GM13977 (cell line): ENCODE results near the gene ZEB2.

Experiments
- DNase-seq: peaks from one replicate; pipeline ENCODE4 v3.0.0; 2012; ENCODE audit warnings: low spot score
- CTCF ChIP-seq: IDR thresholded peaks from 2 replicates; pipeline ENCODE4 v1.5.1; 2012; ENCODE audit warnings: mild to moderate bottlenecking, control low read depth; ENCODE audit not compliant: insufficient read depth; ENCODE audit errors: extremely low read depth, missing control alignments
- in situ Hi-C: fragments of 300-500 bp; cut with MboI; formaldehyde crosslinking; loops from one replicate; pipeline ENCODE4 v1.12.0; 2022; ENCODE audit warnings: low sequenced_read_pairs, low pct_unique_long_range_greater_than_20kb, mixed read lengths, inconsistent platforms; ENCODE audit not compliant: unreplicated experiment

The ZEB2 gene

DNA sequence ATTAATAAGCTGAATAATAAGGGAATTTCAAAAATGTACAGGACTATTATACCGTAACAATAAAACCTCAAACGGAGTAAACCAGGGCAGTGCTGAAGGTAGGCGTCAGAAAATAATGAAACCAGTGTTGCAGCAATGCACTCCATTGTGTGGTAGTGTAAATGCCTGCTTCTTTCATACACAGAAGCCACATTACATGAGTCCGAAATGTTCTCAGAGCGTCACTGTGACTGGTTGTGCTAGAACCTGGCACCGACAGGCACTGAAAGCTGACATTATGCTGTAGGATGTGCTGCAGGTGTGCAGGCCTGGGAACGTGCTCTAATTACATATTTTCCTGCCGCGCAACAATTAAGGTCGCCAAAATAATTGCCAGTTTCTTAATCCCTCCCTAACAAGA is 53.3 kb downstream of the ZEB2 start:
- TF ChIP-seq CTCF, result no peak
- DNase-seq, result no peak
- in situ Hi-C loops, result no loop called here

DNA sequence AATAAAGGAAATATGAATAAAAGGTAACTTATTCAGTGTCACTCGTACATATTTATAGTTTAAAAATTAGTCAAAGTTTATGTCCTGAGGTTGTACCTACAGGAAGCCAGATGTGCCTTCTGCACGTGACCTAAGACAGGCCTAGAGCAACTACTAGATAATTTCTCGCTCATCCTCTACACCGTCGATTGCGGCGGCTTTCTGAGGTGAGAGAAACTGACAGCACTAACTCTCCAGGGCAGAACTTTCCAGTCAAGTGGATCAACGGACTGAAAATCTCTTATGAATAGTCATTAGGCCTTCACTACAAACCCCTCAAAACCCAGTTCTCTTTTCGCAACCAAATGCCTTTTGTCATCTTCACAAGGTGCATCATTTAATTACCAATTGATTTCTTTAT is 54.2 kb downstream of the ZEB2 start:
- in situ Hi-C loops, result no loop called here
- TF ChIP-seq CTCF, result no peak
- no peak for DNase-seq

DNA sequence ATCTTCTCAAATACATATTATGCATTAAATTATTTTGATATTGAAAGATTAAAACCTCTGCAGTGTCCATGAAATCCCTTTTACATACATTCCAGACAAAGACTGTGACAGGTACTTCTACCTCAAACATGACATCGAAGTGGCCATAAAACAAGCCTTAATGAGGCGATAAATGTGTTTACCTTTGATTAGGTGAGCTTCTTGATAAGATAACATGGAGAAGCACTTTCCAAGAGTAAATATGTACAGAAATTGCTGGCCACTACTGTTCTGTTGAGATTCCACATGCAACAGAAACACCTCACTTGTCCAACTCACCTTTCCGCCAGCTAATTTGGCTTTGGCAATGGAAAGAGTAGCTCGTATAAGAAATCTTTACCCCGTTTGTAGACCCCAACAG is 55.2 kb downstream of the ZEB2 start:
- TF ChIP-seq CTCF, result no peak
- DNase-seq, result no peak

GRCh38 chr2:144463266-144463665 is 56.7 kb downstream of the ZEB2 start:
- no peak for DNase-seq
- in situ Hi-C loops, result no loop called here
- no peak for TF ChIP-seq CTCF

More for the DNA sequence above, 55.2 kb downstream of the ZEB2 start:
- in situ Hi-C loops, result no loop called here

DNA sequence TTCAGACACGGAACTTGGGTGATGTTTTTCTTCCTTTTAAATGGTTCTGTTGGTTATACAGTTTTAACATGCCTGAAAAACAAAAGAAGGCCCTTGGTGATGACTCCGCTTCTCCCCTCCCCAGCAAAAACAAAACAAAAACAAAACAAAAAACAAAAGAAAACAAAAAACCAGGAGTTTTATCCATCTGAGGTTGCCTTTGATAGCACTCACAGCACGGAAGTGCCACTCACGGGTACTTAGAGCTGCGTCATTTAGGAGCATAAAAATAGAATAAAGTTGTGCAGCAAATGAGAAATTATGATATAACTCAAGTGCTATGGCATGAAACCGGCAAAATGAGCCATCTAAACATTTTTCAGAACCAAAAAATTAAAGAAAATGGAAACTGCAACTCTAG is 57.7 kb downstream of the ZEB2 start:
- in situ Hi-C loops, result no loop called here
- TF ChIP-seq CTCF, result no peak
- no peak for DNase-seq

- in situ Hi-C loops, result no loop called here
Observed at GRCh38 chr2:144461308-144461766, 58.6 kb downstream of the ZEB2 start.

More at GRCh38 chr2:144461308-144461766, 58.6 kb downstream of the ZEB2 start:
- no peak for DNase-seq
- no peak for TF ChIP-seq CTCF
